Stimulated activated CD4-positive, alpha-beta T cell treated with anti-CD3 and anti-CD28 coated beads, Interleukin-15, amount 100 ng/mL, for 48 hours (primary cell): ENCODE data around the gene HERC4.
"Not testable (repeated sequence)": the region's sequence is repeated elsewhere in the genome, so short reads cannot be mapped to it uniquely, and the experiment has no call there.

Source experiments
- DNase-seq, 2 donors: peaks; one replicate each; pipeline ENCODE4 v3.0.0-alpha.2; 2020; ENCODE audit warnings: low read depth in 2 of 2

Gene HERC4

DNA sequence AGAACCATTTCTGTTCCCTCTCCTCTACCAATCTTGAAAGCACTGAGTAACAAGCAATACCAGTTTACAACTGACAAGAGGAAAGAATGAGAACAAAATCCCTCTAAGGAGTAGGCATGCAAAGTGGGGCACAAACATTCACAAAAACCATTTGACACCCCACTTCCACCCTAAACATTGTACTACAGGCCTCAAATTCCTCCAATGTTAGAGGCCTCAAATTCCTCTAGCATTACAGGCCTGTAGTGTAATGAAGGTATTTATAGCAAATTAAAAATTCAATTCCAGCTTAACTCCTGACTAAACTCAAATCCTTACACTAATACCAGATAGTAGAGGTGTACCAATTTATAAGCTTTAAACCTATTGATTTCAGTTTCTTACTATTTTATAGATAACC lies 105.2 kb downstream of the HERC4 start:
- DNase-seq, result no peak

DNA sequence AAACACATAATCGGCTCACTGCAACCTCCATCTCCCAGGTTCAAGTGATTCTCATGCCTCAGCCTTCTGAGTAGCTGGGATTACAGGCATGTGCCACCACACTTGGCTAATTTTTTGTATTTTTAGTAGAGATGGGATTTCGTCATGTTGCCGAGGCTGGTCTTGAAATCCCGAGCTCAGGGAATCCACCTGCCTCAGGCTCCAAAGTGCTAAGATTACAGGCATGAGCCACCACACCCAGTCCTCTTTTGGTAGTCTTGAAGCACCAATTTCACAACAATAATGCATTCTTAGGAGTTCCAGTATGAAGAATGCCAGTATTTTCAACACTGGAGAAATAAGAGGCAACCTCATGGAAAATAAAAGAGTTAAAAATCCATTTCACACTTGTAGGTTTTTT lies 109.0 kb downstream of the HERC4 start:
- not testable (repeated sequence) for DNase-seq

DNA sequence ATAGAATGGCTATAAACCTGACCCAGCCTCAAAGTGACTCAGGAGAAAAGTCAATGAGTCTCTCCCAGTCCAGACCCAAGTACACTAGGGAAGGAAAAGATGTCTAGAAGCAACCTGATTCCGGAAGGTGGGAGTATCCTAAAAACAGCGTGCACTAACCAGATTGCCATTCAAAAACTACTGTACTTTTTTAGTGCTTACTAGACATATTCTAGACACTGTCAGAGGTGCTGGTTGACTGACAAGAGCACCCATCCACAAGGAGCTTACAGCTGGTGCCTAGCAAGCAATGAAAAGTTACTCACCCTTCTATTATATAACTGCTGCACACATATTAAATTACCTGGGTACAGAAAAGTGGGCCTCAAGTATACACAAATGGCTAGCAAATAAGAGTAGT lies 109.6 kb downstream of the HERC4 start:
- DNase-seq, result no peak

DNA sequence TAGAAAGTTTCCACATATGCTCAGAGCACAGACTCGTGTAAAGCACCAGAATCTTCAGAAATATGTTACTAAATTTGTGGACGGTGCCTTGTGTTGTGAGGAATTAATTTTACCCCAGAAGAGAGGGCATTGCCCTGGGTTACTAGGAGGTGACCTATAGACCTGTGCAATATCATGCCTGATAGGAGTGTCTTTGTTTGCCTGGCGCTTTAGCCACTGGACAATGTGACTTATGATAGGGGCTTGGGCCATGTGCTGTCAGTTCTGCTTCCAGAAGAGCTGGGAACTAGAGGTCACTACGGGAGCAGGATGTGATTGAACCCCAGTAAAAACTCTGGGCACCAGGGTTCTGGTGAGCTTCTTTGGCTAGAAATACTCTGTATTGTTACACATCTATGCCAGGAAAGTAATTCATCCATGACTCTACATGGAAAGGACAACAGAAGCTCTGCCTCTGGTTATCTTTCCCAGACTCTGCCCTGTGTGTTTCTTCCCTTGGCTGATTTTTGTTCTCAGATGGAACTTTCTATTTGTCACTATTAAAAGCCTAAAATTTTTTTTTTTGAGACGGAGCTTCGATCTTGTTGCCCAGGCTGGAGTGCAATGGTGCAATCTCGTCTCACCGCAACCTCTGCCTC lies 115.1 kb downstream of the HERC4 start:
- no peak for DNase-seq

DNA sequence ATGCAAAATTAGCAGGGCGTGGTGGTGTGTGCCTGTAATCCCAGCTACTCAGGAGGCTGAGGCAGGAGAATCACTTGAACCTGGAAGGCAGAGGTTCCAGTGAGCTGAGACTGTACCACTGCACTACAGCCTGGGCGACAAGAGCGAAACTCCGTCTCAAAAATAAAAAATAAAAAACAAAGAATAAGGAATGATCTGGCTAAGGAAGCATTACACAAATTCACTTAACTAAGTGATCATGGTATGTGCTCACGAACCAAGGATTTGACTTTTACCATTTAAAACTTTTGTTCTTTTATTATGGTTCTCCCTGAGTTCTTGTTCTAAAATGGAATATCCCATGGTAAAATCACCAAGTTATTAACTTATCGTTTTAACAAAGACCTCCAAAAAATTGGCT lies 119.5 kb downstream of the HERC4 start:
- no peak for DNase-seq

DNA sequence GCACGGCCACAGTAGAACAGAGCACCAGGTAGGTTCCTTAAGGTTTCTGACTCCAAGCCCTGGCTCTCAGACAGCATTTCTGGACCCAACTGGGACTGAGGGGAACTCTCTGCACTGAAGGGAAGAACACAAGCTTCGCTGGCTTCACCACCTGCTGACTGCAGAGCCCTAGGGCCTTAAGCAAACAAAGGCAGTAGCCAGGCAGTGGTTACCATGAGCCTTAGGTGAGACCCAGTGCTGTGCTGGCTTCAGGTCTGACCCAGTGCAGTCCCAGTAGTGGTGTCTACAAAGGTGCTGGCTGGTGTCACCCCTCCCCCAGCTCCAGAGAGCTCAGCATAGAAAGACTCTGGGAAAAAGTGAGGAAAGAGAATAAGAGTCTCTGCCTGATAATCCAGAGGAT lies 131.2 kb downstream of the HERC4 start:
- no peak for DNase-seq

DNA sequence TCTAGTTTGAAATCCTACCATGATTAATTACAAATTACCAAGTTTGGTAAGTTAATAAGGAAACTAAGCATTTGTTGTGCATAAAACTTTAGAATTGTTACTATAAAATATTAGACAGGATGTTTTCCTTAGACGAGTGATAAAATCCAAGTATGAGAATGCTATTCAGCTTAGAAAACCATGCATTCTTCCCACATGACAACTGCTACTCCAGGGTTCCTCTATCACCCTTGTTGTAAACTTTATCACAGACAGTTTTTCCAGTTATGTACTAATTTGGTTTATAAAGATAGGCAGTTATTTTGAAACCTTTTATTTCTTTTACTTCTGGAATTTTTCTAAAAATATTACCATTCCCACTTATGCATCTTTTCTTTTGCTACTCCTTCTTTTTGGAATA lies 138.7 kb downstream of the HERC4 start:
- DNase-seq, result no peak

DNA sequence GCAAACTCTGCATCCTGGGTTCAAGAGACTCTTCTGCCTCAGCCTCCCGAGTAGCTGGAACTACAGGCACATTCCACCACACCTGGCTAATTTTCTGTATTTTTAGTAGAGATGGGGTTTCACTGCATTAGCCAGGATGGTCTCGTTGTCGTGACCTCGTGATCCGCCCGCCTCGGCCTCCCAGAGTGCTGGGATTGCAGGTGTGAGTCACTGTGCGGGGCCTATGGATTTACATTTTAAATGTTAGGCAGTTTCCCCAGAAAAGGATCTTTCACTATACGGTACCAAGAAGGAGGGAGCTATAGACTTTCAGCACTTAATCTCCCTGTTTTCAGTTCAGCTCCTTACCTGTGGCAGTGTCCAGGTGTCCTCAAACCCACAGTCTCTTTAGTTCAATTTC lies 139.9 kb downstream of the HERC4 start:
- no peak for DNase-seq

DNA sequence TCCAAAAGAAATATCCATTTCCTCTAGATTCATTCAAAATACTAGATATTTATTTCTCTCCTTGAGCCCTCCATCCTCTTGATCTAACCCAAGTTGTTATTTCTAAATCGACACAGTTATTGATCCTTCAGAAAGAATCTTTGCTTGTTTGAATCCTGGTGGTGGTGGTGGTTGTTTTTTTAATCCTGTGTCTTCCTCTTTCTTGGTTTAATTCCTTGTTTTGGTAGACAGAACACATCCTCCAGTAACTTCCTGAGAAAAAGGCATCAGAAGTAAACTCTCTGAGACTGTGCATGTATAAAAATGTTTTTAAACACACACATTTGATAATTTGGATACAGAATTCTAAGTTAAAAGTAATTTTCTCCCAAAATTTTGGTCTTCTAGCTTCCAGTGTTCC lies 140.7 kb downstream of the HERC4 start:
- no peak for DNase-seq

DNA sequence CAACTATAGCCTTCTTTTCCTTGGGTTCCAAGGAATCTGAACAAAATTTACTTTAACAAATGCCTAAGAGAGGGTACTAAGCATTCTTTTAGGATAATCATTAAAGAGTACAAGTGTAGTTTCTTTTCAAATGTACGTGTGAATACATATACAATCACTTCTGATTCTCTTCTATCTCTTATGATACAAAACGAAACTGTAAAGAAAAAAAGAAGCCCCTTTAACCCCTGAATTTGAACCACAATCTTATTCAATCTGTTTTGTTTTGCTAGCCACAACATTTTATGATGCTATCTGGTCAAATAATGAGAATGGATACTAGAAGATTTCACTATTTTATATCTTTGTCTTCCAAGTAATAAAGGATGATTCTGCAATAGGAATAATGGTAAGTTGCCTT lies 141.9 kb downstream of the HERC4 start:
- no peak for DNase-seq

DNA sequence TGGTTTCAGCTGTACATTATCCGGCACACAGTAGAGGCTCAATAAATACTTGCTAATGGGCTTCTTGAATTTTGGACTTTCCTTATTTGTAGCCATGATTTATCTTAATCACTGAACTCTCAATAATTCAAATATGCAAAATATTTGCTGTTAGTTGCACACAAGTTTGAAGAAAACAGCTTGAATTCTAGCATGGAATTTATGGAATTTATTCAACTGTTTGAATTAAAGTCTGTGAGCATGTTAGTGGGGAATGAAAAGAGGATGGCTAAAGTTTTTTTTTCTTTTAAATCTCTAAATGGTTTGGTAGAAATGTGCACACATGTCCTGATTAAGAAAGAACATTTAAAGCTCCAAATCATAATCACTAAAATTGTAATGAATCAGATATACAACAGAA lies 148.1 kb downstream of the HERC4 start:
- DNase-seq, result no peak

DNA sequence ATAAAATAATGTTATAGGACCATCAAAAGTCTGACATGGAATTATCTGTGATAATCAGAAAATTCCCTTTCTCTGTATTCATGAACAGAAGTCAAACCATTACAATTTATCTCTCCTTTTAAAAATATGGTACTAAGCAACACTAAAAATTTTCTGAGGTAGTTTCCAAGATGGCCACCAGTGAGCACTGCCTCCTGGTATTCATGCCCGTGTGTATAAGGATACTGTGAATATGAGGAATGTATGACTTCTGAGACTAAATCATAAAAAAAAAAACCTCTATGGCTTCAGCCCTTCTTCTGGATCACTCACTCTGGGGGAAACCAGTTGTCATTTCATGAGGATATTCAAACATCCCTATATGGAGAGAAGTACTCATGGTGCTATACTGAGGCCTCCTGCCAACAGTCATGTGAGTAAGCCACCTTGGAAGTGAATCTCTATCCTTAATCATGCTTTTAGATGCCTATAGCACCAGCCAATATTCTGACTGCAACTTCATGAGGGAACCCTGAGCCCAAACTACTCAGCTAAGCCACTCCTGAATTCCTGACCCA lies 149.6 kb downstream of the HERC4 start:
- DNase-seq, result no peak

DNA sequence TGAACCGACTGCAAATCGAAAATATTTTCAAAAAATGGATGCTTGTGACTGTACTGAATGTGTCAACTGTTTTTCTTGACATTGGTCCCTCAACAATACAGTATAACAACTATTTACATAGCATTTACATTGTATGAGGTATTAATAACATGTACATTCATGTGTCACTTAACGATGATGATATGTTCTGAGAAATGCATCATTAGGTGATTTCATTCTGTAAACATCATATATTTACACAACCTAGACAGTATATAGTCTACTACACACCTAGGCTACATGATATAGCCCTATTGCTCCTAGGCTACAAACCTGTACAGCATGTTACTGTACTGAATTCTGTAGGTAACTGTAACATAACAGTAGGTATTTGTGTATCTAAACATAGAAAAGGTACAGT lies 150.9 kb downstream of the HERC4 start:
- DNase-seq, result no peak

DNA sequence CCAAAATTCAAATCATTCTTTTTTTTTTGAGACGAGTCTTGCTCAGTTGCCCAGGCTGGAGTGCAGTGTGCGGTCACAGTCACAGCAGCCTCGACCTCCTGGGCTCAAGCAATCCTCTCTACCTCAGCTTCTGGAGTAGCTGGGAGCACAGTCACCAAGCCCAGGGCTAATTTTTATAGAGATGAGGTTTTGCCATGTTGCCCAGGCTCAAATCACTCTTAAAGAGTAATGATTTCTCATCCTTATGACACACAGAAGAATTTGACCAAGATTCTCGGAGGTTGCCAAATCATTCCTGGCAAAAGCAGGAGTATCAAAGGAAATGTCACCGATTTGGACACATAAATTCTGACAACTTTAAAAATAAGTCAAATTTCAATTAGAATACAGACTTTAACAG lies 151.5 kb downstream of the HERC4 start:
- DNase-seq, result no peak

DNA sequence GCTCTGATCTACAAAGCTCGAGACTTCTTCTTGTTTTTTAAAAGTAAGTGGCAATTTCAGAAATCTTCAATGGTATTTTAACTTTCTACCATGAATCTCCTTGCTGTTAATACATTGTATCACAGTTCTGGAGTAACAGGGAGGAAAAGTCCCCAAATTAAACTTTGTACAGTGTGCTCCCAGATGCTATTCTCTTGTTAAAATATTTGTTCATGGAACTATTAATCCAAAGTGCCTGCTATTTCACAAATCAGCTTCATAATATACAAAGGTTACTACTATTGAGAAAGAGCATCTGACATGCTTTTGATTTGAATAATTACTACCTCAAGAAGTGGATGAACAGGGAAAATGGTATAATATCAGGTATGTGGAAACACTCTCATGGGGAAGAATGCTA lies 154.0 kb downstream of the HERC4 start:
- DNase-seq, result no peak

DNA sequence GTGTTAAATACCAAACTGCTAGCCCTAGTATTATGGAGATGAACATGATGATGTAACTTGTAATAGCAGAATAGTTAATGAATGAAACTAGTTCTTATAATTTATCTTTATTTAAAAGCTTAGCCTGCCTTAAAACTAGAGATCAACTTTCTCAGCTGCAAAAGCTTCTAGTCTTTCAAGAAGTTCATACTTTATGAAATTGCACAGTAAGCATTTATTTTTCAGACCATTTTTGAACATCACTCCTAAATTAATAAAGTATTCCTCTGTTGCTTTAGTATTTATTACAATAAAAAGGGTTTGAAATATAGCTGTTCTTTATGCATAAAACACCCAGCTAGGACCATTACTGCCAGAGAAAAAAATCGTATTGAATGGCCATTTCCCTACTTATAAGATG lies 157.4 kb downstream of the HERC4 start:
- DNase-seq, result no peak

DNA sequence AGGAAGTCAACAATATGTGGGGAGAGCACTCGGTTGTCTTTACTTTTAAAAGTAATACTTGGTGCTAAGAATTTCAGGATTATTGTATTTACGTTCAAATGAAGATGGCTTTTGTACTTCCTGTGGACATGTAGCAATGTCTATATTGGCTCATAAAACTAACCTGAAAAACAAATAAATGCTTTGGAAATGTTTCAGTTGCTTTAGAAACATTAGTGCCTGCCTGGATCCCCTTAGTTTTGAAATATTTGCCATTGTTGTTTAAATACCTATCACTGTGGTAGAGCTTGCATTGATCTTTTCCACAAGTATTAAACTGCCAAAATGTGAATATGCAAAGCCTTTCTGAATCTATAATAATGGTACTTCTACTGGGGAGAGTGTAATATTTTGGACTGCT lies 157.9 kb downstream of the HERC4 start:
- DNase-seq, result no peak

DNA sequence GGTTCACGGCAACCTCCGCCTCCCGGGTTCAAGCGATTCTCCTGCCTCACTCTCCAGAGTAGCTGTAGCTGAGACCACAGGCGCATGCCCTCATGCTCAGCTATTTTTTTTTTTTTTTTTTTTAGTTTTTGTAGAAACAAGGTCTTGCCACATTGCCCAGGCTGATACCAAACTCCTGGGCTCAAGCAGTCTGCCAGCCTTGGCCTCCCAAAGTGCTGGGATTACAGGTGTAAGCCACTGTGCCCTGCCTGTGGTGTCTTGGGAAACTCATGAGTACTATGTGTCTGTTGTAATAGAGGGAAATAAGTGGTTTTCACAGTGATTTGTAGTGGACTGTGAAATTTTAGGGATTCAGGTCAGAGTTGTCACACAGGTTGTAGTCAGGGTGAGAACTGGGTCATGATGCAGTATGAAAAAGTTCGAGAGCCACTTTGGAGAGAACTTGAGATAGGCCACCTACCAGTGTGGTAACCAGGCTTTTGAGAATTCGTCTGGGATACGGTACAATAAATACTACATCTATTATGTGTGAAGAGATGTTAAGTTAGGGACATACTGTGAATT lies 160.2 kb downstream of the HERC4 start:
- no peak for DNase-seq

DNA sequence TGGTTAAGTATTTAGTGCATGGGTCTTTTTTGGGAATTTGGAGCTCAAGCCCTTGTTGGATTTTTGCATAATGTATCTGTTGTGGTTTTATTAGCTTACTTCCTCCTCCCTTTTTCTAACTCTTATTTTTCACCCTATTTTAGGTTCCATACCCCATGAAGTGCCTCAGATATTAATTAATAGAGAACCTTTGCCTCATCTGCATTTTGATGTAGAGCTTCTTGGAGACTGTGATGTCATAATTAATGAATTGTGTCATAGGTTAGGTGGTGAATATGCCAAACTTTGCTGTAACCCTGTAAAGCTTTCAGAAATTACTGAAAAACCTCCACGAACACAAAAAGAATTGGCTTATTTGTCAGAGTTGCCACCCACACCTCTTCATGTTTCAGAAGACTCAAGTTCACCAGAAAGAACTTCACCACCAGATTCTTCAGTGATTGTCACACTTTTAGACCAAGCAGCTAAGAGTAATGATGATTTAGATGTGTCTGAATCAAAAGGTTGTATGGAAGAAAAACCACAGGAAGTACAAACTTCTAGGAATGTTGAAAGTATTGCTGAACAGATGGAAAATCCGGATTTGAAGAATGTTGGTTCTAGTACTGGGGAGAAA lies 162.6 kb downstream of the HERC4 start:
- no peak for DNase-seq

DNA sequence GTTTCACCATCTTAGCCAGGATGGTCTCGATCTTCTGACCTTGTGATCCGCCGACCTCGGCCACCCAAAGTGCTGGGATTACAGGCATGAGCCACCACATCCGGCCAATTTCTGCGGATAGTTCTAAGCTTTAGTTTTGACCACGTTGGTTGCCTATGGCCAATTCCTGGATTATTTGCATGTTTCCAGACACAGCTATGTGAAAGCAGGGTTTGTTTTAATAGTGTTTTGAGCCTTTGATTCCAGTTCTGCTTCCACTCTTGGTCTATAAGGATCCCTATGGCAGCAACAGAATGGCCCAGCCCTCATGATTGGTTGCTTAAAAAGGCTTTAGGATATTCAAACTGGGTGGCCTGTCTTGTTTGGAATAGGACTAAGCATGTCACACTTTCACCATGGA lies 171.5 kb downstream of the HERC4 start:
- DNase-seq, result no peak

DNA sequence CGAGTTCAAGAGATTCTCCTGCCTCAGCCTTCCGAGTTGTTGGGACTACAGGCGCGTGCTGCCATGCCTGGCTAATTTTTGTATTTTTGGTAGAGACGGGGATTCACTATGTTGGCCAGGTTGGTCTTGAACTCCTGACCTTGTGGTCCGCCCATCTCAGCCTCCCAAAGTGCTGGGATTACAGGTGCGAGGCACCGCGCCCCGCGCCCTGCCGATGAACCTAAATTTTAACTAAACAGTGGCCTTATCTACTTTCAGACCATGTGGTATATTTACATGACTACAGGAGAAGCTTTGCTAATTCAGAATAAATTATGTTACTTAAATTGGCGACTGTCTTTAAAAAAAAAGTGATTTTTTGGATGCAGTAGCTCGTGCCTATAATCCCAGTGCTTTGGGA lies 181.4 kb downstream of the HERC4 start:
- no peak for DNase-seq

DNA sequence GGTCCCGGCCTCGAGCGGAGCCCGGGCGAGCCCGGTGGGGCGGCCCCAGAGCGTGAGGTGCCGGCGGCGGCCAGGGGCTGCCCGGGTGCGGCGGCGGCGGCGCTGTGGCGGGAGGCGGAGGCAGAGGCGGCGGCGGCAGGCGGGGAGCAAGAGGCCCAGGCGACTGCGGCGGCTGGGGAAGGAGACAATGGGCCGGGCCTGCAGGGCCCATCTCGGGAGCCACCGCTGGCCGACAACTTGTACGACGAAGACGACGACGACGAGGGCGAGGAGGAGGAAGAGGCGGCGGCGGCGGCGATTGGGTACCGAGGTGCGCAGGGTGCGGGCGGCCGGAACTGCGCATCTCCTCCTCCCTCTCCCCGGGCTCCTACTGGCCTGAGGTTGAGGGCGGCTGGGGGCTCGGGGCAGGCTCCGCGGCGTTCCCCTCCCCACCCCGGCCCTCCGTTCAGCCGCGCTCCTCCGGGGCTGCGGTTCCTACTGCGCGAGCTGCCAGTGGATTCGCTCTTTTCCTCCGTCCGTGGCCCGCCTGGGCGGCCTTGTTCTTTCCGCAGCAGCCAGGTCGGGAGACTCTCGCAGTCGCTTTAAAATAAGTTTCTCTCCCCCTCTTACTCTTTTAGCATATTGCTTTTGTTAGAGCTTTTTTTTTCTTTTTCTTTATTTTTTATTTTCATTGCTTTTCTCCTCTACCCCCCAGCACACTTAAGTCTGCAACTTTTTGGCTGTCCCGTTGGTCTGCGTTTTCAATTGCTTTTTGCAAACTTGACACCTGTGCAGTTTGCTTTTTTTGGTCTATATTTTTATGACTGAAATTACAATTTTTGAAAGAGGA lies 190.0 kb downstream of the HERC4 start:
- DNase-seq, result peak; percentile 59 to 73
